Mucosa of descending colon (tissue), 3 donors: ENCODE results near the gene FAM78A. TPM values are rescaled to one million over a fixed set of nuclear protein-coding genes. Genes with fewer than 3 reads are reported as not detected.

ENCODE experiments used
- ATAC-seq: fragments of 200-7000 bp; cut with Tn5 transposase; one replicate; pipeline ENCODE4 v1.9.1; 2020; ENCODE audit warnings: mild to moderate bottlenecking, moderate library complexity
- DNase-seq, 3 donors: peaks; one replicate each; pipeline ENCODE4 v3.0.0-alpha.2; 2020
- H3K36me3 ChIP-seq: fragments of 200-600 bp; one replicate; pipeline ENCODE4 v1.8.0; 2021; ENCODE audit warnings: low read depth, mild to moderate bottlenecking
- H3K4me1 ChIP-seq: fragments of 200-600 bp; one replicate; pipeline ENCODE4 v1.8.0; 2021; ENCODE audit warnings: low read depth, mild to moderate bottlenecking
- H3K4me3 ChIP-seq: fragments of 200-600 bp; one replicate; pipeline ENCODE4 v1.8.0; 2021; ENCODE audit warnings: mild to moderate bottlenecking
- H3K9me3 ChIP-seq: fragments of 200-600 bp; one replicate; pipeline ENCODE4 v1.8.0; 2021; ENCODE audit warnings: mild to moderate bottlenecking
- CTCF ChIP-seq: fragments of 200-600 bp; IDR thresholded peaks from one replicate; pipeline ENCODE4 v1.8.0; 2022; ENCODE audit warnings: antibody characterized with exemption, mild to moderate bottlenecking
- intact Hi-C, 2 donors: fragments of 100-400 bp; cut with DNase I in 1 of 2; cut with micrococcal nuclease in 1 of 2; formaldehyde crosslinking; loops; one replicate each; pipeline versions ENCODE4 v1.11.0 to v1.11.1; 2022; cut with DNase I, micrococcal nuclease
- total RNA-seq, 3 donors: library from RNA; stranded (reverse); fragmentation: NEBNext Ultra II Directional in 2 of 3; extraction: Animal tissue kit (Norgen Biotek cat#: 25700) in 2 of 3; gene quantifications; one replicate each; pipeline versions ENCODE4 v1.2.1 to v1.2.4, GENCODE V29; 2021 to 2023
- donor health status: DM: no; HTN: no; CAD: no; lungs with moderate emphysema.
- donor health status: DM: no; HTN: no; CAD: no.
- donor health status: DM: no; HTN: yes; CAD: no.

Gene FAM78A
- total RNA-seq, 3 donors from 2014 or later: 1.4 to 3.9 (median 2.9) TPM

GRCh38 chr9:131287359-131287758 lies 11.0 kb upstream of the FAM78A start:
- intact Hi-C loops: no loop called here
- TF ChIP-seq CTCF: no peak
- no peak for ATAC-seq

GRCh38 chr9:131284856-131285255 lies 8.5 kb upstream of the FAM78A start:
- Histone ChIP-seq H3K4me1 (no peaks in the 10 kb centered on the region), H3K4me3 (no peak overlapping the region), H3K9me3 (no peaks in the 10 kb centered on the region), H3K36me3 (no peaks in the 10 kb centered on the region)
- TF ChIP-seq CTCF: no peak
- intact Hi-C loops: no loop called here
- ATAC-seq (no peak), DNase-seq (no peak)

More at GRCh38 chr9:131287359-131287758, 11.0 kb upstream of the FAM78A start:
- Histone ChIP-seq H3K36me3 (no peaks in the 10 kb centered on the region), H3K4me3 (no peak overlapping the region), H3K4me1 (no peaks in the 10 kb centered on the region), H3K9me3 (no peaks in the 10 kb centered on the region)
- DNase-seq: no peak

- Histone ChIP-seq H3K4me1 (no peaks in the 10 kb centered on the region), H3K4me3 (no peak overlapping the region), H3K36me3 (no peaks in the 10 kb centered on the region), H3K9me3 (no peaks in the 10 kb centered on the region)
- DNase-seq: no peak
- TF ChIP-seq CTCF: no peak
- intact Hi-C loops: no loop called here
- ATAC-seq: no peak
These were observed 6.5 kb upstream of the FAM78A start for GRCh38 chr9:131282688-131283422.

GRCh38 chr9:131282175-131282574 lies 5.9 kb upstream of the FAM78A start:
- H3K4me3 ChIP-seq: no peak overlapping the region
- no peaks in the 10 kb centered on the region for H3K9me3 ChIP-seq
- intact Hi-C loops: no loop called here
- no peak for TF ChIP-seq CTCF
- H3K4me1 ChIP-seq: no peaks in the 10 kb centered on the region
- ATAC-seq: no peak
- no peaks in the 10 kb centered on the region for H3K36me3 ChIP-seq
- no peak for DNase-seq

GRCh38 chr9:131281119-131281965 lies 5.0 kb upstream of the FAM78A start:
- Histone ChIP-seq H3K4me1 (peaks cover under 1% of the 10 kb centered on the region), H3K9me3 (no peaks in the 10 kb centered on the region), H3K4me3 (no peak overlapping the region), H3K36me3 (no peaks in the 10 kb centered on the region)
- DNase-seq (no peak), ATAC-seq (no peak)
- intact Hi-C loops: no loop called here
- no peak for TF ChIP-seq CTCF
